ENCODE data around the gene MZF1.
A peak's percentile ranks its signal among the peaks of the same experiment; 100 is the strongest.
"Not testable (repeated sequence)": the region's sequence is repeated elsewhere in the genome, so short reads cannot be mapped to it uniquely, and the experiment has no call there.

The MZF1 gene

GRCh38 chr19:58572818-58573657 lies at the start of gene MZF1:
TSS of gene MZF1 (minus strand) at chr19:58573335. CDS start at chr19:58571389, 1,946 bp downstream.
- peak; percentile 97 to 100 (median 99) for DNase-seq (ENCODE audit: low read depth in 3 of 3, low spot score in 1 of 3)

- DNase-seq (ENCODE audit: low read depth in 3 of 3, low spot score in 1 of 3): not testable (repeated sequence)
Observed at GRCh38 chr19:58607213-58607612, 34.1 kb upstream of the MZF1 start.

DNA sequence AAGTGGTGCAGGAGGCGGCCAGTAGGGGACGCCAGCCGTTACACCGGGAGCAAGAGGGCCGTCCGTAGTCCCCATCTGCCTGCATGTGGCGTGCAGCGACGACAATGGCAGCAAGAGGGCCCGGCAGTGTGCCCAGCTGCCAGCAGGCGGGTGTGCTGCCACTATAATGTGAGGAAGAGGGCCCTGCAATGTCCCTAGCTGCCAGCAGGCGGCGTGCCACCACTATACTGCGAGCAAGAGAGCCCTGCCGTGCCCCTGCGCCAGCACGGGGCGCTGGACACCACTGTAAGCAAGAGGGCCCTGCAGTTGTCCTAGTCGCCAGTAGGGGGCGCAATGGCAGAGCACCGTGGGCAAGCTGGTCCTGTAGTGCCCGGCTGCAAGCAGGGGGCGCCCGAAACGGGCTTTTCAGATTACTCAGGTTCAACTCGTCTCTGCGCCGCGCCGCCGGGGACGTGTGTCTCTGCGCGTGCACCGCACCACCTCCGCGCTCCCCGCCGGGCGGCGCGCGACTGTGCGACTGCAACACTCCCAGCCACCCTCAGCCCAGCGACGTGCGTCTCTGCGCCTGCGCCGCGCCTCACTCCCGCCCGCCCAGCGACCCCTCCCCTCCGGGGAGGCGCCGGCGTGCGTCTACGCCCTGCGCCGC lies 33.2 kb upstream of the MZF1 start:
- DNase-seq (ENCODE audit: low read depth in 3 of 3, low spot score in 1 of 3): not testable (repeated sequence)

DNA sequence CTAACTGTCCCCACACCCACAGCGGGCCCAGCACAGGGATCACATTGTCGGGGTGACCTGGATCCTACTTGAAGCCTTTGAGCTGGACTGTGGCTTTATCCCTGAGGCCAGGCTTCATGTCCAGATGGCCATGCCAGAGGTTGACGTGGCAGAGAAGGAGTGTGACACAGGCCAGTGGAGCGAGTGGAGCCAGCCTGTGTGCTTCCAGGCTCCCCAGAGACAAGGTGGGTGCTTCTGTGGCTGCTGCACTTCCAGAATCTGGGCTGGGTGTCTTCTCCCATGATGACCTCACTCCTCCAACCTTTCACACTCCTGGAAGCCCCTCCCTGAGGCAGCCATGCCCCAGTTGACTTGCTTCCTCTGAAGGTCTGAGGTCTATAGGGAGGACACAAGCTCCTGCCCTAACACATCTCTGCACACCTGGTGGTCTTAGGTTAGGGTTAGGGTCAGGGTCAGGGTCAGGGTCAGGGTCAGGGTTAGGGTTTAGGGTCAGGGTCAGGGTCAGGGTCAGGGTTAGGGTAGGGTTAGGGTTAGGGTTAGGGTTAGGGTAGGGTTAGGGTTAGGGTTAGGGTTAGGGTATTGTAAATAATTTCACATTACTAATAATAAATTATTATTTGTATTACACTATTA lies 13.1 kb upstream of the MZF1 start:
- no peak for DNase-seq (ENCODE audit: low read depth in 3 of 3, low spot score in 1 of 3)

DNA sequence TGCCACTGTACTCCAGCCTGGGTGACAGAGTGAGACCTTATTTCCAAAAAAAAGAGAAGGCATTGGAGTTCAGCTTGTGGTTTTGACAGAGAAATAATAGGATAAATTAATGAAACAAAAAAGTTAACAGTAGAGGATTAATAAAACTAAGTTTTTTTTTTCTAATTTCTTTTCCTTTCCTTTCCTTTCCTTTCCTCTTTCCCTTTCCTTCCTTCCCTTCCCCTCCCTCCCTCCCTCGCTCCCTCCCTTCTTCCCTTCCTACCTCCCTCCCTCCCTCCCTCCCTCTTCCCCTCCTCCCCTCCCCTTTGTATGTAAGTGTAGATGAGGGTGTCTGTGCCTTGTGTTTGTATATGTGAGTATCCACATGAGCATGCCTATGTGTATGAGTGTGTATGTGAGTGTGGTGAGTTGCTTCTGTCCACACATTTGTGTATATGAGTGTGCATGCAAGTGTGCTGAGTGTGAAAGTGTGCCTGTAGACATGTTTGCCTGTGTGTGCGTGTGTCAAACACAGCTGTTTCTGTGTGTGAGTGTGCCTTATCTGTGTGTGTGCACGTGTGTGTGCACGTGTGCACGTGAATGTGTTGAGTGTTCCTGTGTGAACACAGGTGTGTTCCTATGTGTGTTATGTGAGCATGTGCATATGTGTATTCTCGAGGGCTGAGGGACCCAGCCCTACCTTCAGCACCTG lies 12.5 kb upstream of the MZF1 start:
- DNase-seq (ENCODE audit: low read depth in 3 of 3, low spot score in 1 of 3): no peak

DNA sequence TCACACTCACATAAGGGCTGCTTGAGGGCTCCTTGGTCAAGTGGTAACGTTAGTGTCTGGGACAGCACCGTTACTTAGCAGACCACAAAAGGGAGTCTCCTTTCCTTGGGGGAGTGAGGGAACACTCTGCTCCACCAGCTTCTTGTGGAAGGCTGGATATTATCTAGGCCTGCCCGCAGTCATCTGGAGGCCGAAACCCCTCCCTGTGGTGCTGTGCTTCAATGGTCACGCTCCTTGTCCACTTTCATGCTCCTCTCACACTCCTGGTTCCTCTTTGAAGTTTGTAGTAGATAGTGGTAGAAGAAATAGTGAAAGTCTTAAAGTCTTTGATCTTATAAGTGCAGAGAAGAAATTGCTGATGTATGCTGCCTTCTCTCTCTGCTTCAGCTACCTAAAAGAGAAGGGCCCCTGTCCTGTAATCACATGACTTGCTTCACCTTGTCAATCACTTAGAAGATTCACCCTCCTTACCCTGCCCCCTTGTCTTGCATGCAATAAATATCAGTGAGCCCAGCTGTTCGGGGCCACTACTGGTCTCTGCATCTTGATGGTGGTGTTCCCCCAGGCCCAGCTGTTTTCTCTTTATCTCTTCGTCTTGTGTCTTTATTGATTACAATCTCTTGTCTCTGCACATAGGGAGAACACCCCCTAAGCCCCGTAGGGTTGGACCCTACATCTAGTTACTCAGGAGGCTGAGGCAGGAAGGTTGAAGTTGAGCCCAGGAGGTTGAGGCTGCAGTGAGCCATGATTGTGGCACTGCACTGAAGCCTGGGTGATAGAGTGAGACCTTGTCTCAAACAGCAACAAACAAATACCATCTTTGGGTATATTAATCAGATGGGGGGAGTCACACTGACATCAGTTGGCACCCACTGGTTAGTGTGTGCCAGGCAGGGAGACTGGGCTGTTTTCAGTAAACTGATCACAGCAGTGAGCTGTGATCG lies 11.6 kb upstream of the MZF1 start:
- DNase-seq (ENCODE audit: low read depth in 3 of 3, low spot score in 1 of 3): no peak

- DNase-seq (ENCODE audit: low read depth in 3 of 3, low spot score in 1 of 3): no peak
Observed at GRCh38 chr19:58582985-58583384, 9.8 kb upstream of the MZF1 start.

- peak; percentile 73 to 86 (median 76) for DNase-seq (ENCODE audit: low read depth in 3 of 3, low spot score in 1 of 3)
Observed at GRCh38 chr19:58581227-58582141, 8.3 kb upstream of the MZF1 start.

GRCh38 chr19:58579473-58580142 lies 6.5 kb upstream of the MZF1 start:
- DNase-seq (ENCODE audit: low read depth in 3 of 3, low spot score in 1 of 3): no peak

DNA sequence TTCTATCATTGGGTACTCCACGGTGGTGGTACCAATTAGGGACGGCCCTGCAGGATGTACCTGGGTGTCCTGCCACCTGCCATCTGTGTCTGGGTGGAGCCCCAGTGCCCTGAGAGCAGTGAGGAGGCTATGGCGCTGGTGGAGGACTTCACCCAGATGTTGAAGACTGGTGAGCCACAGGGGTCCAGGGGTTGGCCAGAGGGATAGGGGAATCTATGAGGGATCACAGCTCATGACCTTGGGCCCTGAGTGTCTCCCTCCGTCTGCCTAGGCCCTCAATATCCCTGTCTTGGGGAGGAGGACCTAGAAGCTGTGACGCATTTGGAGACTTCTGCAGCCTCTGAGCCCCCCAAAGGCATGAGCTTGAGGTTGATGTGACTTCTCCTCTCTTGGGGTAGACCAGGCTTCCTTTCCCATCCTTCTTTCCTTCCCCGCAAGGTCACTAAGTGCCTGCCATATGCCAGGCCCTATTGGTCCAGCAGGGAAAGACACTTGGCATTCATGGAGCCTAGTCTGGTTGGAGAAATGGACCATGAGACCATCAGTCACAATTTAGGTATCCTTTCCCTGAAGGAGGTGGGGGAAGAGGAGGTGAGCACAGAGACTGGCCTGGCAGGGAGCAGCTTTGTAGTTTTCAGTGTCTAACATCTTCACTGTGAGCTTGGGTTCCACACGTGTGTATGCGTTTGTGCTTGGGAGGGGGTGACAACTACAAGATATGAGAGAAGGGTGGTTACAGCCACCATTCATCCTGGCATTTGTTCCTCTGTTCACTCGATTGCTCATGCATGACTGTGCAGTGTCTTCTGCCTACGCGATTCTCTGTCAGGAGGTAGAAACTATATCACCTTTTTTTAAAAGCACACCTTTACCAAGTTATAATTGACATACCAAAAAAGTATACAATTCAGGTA lies 5.1 kb upstream of the MZF1 start:
- DNase-seq (ENCODE audit: low read depth in 3 of 3, low spot score in 1 of 3): no peak

- not testable (repeated sequence) for DNase-seq (ENCODE audit: low read depth in 3 of 3, low spot score in 1 of 3)
Observed at GRCh38 chr19:58577581-58577980, 4.4 kb upstream of the MZF1 start.

DNA sequence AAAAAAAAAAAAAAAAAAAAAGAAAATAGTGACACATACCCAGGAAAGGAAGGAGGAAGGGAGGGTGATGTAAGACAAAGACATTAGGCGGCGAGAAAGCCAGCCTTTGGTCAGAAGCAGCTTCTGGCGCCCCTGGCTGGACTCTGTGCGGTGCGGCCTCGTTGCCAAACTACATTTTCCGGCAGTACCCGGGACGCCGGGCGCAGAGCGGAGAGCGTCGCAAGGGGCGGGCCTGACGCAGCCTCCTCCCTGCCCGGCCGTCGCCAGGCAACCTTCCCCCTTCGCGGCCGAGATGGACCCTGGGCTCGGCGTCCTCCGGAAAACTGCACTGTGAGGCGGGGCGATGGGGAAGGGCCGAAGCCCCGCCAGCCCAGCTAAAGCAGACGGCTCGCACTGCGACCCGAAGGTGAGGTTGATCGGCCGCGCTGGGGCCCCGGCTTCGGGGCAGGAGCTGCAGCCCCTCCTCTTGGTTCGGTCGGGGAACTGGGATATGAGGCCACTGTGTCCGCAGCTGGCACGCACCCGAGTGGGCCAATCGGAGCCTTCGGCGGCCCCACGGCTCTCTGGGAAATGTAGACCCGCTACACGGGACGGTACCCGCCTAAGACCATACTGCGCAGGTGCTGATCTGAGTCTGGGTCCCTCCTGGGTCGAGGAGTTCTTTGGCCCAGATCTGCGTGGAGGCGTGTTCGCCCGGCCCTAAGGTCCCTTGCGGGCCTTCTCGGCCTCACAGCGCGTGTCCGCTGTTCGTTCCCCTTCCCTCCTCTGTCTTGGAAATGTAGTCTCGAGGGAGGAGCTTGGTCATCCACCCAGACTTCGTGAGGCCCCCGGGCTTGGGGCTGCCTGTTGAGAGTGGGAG lies 2.3 kb upstream of the MZF1 start:
- peak in 1 of 3 donors; percentile 59 for DNase-seq (ENCODE audit: low read depth in 3 of 3, low spot score in 1 of 3)

- DNase-seq (ENCODE audit: low read depth in 3 of 3, low spot score in 1 of 3): no peak
Observed at GRCh38 chr19:58573658-58574164, 576 bp upstream of the MZF1 start.

GRCh38 chr19:58572026-58572817 lies 913 bp downstream of the MZF1 start:
- DNase-seq (ENCODE audit: low read depth in 3 of 3, low spot score in 1 of 3): no peak

- no peak for DNase-seq (ENCODE audit: low read depth in 3 of 3, low spot score in 1 of 3)
Observed at GRCh38 chr19:58571575-58571947, 1.6 kb downstream of the MZF1 start.
